Skin epidermis (tissue), 12 donors: ENCODE data around the gene GOLT1B.

ENCODE experiments used
- H3K27ac ChIP-seq, 21 experiments: fragments of 200-600 bp; sonication (generic) in 11 of 21; one replicate each; pipeline ENCODE4 v1.5.0; 2020; ENCODE audit warnings: mild to moderate bottlenecking in 3 of 21, inconsistent platforms in 2 of 21, moderate library complexity in 2 of 21
- H3K4me3 ChIP-seq, 7 experiments: fragments of 200-600 bp; sonication (generic) in 2 of 7; one replicate each; pipeline ENCODE4 v1.5.0; 2020; ENCODE audit warnings: inconsistent platforms in 2 of 7, mild to moderate bottlenecking in 2 of 7, moderate library complexity in 1 of 7

GOLT1B gene

GRCh38 chr12:21516281-21516680 lies 14.7 kb downstream of the GOLT1B start:
- Histone ChIP-seq H3K27ac (no peak overlapping the region), H3K4me3 (no peak overlapping the region)

- H3K27ac ChIP-seq = no peak overlapping the region
- no peak overlapping the region for H3K4me3 ChIP-seq
Observed at GRCh38 chr12:21518451-21518850, 16.9 kb downstream of the GOLT1B start.

- no peak overlapping the region for H3K4me3 ChIP-seq
- H3K27ac ChIP-seq = no peak overlapping the region
Observed at GRCh38 chr12:21521541-21521940, 20.0 kb downstream of the GOLT1B start.

- Histone ChIP-seq H3K4me3 (no peak overlapping the region), H3K27ac (no peak overlapping the region)
Observed at GRCh38 chr12:21523148-21523547, 21.6 kb downstream of the GOLT1B start.

GRCh38 chr12:21526053-21526452 lies 24.5 kb downstream of the GOLT1B start, which contains the start of gene SPX:
Gene SPX, plus strand, starts transcription at chr12:21526296. Its CDS starts 177 bp downstream, at chr12:21526473.
- peak within 1 kb of the TSS in 1 of 7 experiments; percentile 38 for H3K4me3 ChIP-seq
- no peak within 1 kb of the TSS for H3K27ac ChIP-seq

- H3K27ac ChIP-seq = no peak overlapping the region
- H3K4me3 ChIP-seq = peak overlapping the region in 2 of 7 experiments; percentile 38 to 47
Observed at GRCh38 chr12:21526721-21527345, 25.2 kb downstream of the GOLT1B start.

GRCh38 chr12:21527451-21528180 lies 26.0 kb downstream of the GOLT1B start:
- Histone ChIP-seq H3K4me3 (peak overlapping the region; percentile 26 to 49 (median 38)), H3K27ac (no peak overlapping the region)

- H3K27ac ChIP-seq = no peak overlapping the region
- no peak overlapping the region for H3K4me3 ChIP-seq
Observed at GRCh38 chr12:21528953-21529352, 27.4 kb downstream of the GOLT1B start.

- Histone ChIP-seq H3K27ac (no peak overlapping the region), H3K4me3 (no peak overlapping the region)
Observed at GRCh38 chr12:21529456-21529855, 27.9 kb downstream of the GOLT1B start.

- no peak overlapping the region for H3K27ac ChIP-seq
- H3K4me3 ChIP-seq = no peak overlapping the region
Observed at GRCh38 chr12:21538061-21538653, 36.6 kb downstream of the GOLT1B start.

GRCh38 chr12:21539797-21540196 lies 38.2 kb downstream of the GOLT1B start:
- no peak overlapping the region for H3K4me3 ChIP-seq

GRCh38 chr12:21541773-21542172 lies 40.2 kb downstream of the GOLT1B start:
- Histone ChIP-seq H3K4me3 (no peak overlapping the region), H3K27ac (no peak overlapping the region)

More at GRCh38 chr12:21539797-21540196, 38.2 kb downstream of the GOLT1B start:
- H3K27ac ChIP-seq = no peak overlapping the region

GRCh38 chr12:21542403-21542802 lies 40.8 kb downstream of the GOLT1B start:
- Histone ChIP-seq H3K27ac (no peak overlapping the region), H3K4me3 (no peak overlapping the region)

- no peak overlapping the region for H3K4me3 ChIP-seq
- no peak overlapping the region for H3K27ac ChIP-seq
Observed at GRCh38 chr12:21543151-21543550, 41.6 kb downstream of the GOLT1B start.

GRCh38 chr12:21545557-21545956 lies 44.0 kb downstream of the GOLT1B start:
- Histone ChIP-seq H3K27ac (no peak overlapping the region), H3K4me3 (no peak overlapping the region)

- H3K27ac ChIP-seq = no peak overlapping the region
- no peak overlapping the region for H3K4me3 ChIP-seq
Observed at GRCh38 chr12:21546716-21547115, 45.1 kb downstream of the GOLT1B start.

- H3K4me3 ChIP-seq = no peak overlapping the region
- no peak overlapping the region for H3K27ac ChIP-seq
Observed at GRCh38 chr12:21547437-21547836, 45.8 kb downstream of the GOLT1B start.

GRCh38 chr12:21551841-21552465 lies 50.4 kb downstream of the GOLT1B start:
- Histone ChIP-seq H3K4me3 (no peak overlapping the region), H3K27ac (no peak overlapping the region)

- H3K4me3 ChIP-seq = no peak overlapping the region
- H3K27ac ChIP-seq = no peak overlapping the region
Observed at GRCh38 chr12:21552635-21553328, 51.2 kb downstream of the GOLT1B start.

GRCh38 chr12:21553329-21553675 lies 51.7 kb downstream of the GOLT1B start:
- no peak overlapping the region for H3K4me3 ChIP-seq
- H3K27ac ChIP-seq = no peak overlapping the region
